ENCODE measurements around the gene PLCB1.

PLCB1 gene

DNA sequence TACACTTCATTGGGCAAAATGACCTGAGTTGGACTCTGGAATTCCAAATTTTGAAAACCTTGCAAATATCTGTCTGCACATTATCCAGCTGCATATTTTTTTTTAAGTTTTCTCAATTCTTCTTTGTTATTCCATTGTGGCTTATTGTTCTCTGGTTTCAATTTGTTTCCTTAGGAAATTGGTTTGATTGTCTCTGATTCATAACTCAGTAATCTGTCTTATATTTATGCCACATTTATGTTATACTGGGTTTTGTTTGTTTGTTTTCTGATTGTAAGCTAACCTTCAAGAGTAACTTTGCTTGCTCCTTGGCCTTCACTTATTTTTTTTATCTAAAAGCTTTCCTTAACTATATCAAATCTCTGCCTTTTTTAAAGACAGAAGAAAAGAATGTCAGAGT, 743.5 kb downstream of the PLCB1 start:
- Histone ChIP-seq H3K4me3 (ENCODE audit: low read length) (no peak overlapping the region), H3K9me3 (ENCODE audit: low read length) (no peaks in the 10 kb centered on the region), H2AFZ (ENCODE audit: low read depth, low read length) (no peak overlapping the region), H3K36me3 (ENCODE audit: insufficient read depth, low read length) (no peaks in the 10 kb centered on the region), H3K4me1 (ENCODE audit: insufficient read depth, low read length) (peaks cover 36% of the 10 kb centered on the region), H3K27me3 (ENCODE audit: insufficient read depth, low read length) (no peaks in the 10 kb centered on the region)

DNA sequence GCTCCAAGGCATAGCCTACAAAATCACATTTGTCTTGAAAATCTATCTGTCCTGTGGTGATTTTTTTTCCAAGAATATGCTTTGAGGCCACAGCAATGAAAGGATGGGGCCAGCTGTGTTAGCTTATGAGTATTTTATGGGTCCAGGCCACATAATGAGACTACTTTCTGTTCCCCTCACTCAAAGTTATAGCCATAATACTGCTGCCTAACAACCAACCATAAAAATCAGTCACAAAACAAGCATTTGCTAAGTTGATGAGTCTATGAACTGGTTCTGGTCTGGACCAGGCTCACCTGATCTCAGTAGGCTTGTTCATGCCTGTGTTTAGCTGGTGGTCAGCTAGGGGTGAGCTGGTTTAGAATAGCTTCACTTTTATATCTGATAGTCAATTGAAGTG, 744.3 kb downstream of the PLCB1 start:
- Histone ChIP-seq H3K4me1 (ENCODE audit: insufficient read depth, low read length) (peaks cover 28% of the 10 kb centered on the region), H3K9me3 (ENCODE audit: low read length) (peaks cover 2% of the 10 kb centered on the region), H3K27me3 (ENCODE audit: insufficient read depth, low read length) (no peaks in the 10 kb centered on the region), H2AFZ (ENCODE audit: low read depth, low read length) (no peak overlapping the region), H3K36me3 (ENCODE audit: insufficient read depth, low read length) (no peaks in the 10 kb centered on the region), H3K4me3 (ENCODE audit: low read length) (no peak overlapping the region)

- no peak overlapping the region for H3K4me3 ChIP-seq (ENCODE audit: low read length)
- no peaks in the 10 kb centered on the region for H3K27me3 ChIP-seq (ENCODE audit: insufficient read depth, low read length)
- H3K4me1 ChIP-seq (ENCODE audit: insufficient read depth, low read length): peaks cover 19% of the 10 kb centered on the region
- no peak overlapping the region for H2AFZ ChIP-seq (ENCODE audit: low read depth, low read length)
- peaks cover 2% of the 10 kb centered on the region for H3K9me3 ChIP-seq (ENCODE audit: low read length)
- H3K36me3 ChIP-seq (ENCODE audit: insufficient read depth, low read length): peaks cover 2% of the 10 kb centered on the region
Measured at GRCh38 chr20:8877294-8877693, 745.2 kb downstream of the PLCB1 start.

DNA sequence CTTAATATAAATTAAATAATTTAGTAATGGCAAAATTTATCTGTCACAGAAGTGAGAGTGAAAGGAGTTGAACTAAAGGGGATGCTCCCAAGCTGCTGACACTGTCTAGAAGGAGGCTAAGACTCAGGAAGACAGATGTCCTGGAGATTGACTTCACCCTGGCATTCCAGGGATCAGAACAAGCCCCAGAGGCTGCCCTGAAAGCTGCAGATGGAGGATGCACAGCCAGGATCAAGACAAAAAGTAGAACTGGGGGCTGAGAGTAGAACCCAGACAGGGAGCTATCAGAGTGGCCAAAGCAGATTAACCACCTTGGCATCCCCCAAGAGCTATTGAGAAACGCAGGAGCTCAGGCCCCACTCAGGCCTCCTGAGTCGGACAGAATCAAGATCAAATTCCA, 747.6 kb downstream of the PLCB1 start:
- Histone ChIP-seq H2AFZ (ENCODE audit: low read depth, low read length) (no peak overlapping the region), H3K4me1 (ENCODE audit: insufficient read depth, low read length) (peaks cover 3% of the 10 kb centered on the region), H3K36me3 (ENCODE audit: insufficient read depth, low read length) (peaks cover 2% of the 10 kb centered on the region), H3K9me3 (ENCODE audit: low read length) (peaks cover 2% of the 10 kb centered on the region), H3K27me3 (ENCODE audit: insufficient read depth, low read length) (no peaks in the 10 kb centered on the region), H3K4me3 (ENCODE audit: low read length) (no peak overlapping the region)

- peaks cover 2% of the 10 kb centered on the region for H3K9me3 ChIP-seq (ENCODE audit: low read length)
- H3K27me3 ChIP-seq (ENCODE audit: insufficient read depth, low read length): no peaks in the 10 kb centered on the region
- H2AFZ ChIP-seq (ENCODE audit: low read depth, low read length): no peak overlapping the region
- H3K36me3 ChIP-seq (ENCODE audit: insufficient read depth, low read length): peaks cover 2% of the 10 kb centered on the region
- H3K4me3 ChIP-seq (ENCODE audit: low read length): no peak overlapping the region
- peaks cover 2% of the 10 kb centered on the region for H3K4me1 ChIP-seq (ENCODE audit: insufficient read depth, low read length)
Measured at GRCh38 chr20:8880085-8880853, 748.2 kb downstream of the PLCB1 start.

GRCh38 chr20:8891039-8891438, 759.0 kb downstream of the PLCB1 start:
- peaks cover 9% of the 10 kb centered on the region for H3K9me3 ChIP-seq (ENCODE audit: low read length)
- H2AFZ ChIP-seq (ENCODE audit: low read depth, low read length): no peak overlapping the region
- H3K4me1 ChIP-seq (ENCODE audit: insufficient read depth, low read length): no peaks in the 10 kb centered on the region
- no peak overlapping the region for H3K4me3 ChIP-seq (ENCODE audit: low read length)
- no peaks in the 10 kb centered on the region for H3K36me3 ChIP-seq (ENCODE audit: insufficient read depth, low read length)
- no peaks in the 10 kb centered on the region for H3K27me3 ChIP-seq (ENCODE audit: insufficient read depth, low read length)

DNA sequence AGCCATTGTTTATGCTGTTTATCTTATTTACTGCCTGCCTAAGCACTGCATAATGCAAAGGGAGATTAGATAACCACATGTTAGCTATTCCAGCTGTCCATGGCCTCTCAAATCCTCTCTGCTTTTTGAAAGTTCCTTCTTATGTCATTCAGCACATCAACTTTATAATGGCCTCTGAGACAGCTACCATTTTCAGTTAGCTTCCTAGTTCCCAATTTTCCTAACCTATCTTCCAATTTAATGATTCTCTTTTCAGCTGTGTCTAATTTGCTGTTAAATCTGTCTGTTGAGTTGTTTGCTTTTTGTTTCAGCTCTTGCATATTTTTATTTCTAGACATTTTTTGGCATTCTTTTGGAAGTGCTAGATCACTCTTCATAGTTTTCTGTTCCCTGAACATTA, 763.4 kb downstream of the PLCB1 start:
- Histone ChIP-seq H2AFZ (ENCODE audit: low read depth, low read length) (no peak overlapping the region), H3K36me3 (ENCODE audit: insufficient read depth, low read length) (no peaks in the 10 kb centered on the region), H3K27me3 (ENCODE audit: insufficient read depth, low read length) (no peaks in the 10 kb centered on the region), H3K4me1 (ENCODE audit: insufficient read depth, low read length) (no peaks in the 10 kb centered on the region), H3K9me3 (ENCODE audit: low read length) (peaks cover 9% of the 10 kb centered on the region), H3K4me3 (ENCODE audit: low read length) (no peak overlapping the region)

DNA sequence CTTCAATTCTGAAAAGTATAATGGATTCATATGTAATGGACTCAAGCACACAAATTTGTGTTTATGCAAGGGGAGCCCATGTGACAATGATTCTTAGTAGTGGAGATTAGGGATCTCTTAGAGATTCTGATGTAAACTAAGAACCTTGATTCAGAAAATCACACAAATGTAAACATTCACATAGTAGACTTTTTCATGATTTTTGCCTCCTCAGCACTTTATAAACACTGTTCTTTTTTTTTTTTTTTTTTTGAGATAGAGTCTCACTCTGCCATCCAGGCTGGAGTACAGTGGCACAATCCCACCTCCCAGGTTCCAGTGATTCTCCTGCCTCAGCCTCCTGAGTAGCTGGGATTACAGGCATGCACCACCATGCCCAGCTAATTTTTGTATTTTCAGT, 766.8 kb downstream of the PLCB1 start:
- H3K36me3 ChIP-seq (ENCODE audit: insufficient read depth, low read length): no peaks in the 10 kb centered on the region
- no peaks in the 10 kb centered on the region for H3K27me3 ChIP-seq (ENCODE audit: insufficient read depth, low read length)

GRCh38 chr20:8901237-8902025, 769.4 kb downstream of the PLCB1 start:
- Histone ChIP-seq H3K36me3 (ENCODE audit: insufficient read depth, low read length) (no peaks in the 10 kb centered on the region), H3K4me3 (ENCODE audit: low read length) (no peak overlapping the region), H2AFZ (ENCODE audit: low read depth, low read length) (no peak overlapping the region), H3K27me3 (ENCODE audit: insufficient read depth, low read length) (no peaks in the 10 kb centered on the region), H3K9me3 (ENCODE audit: low read length) (no peaks in the 10 kb centered on the region), H3K4me1 (ENCODE audit: insufficient read depth, low read length) (no peaks in the 10 kb centered on the region)

More for the DNA sequence above, 766.8 kb downstream of the PLCB1 start:
- H3K4me3 ChIP-seq (ENCODE audit: low read length): no peak overlapping the region
- H3K4me1 ChIP-seq (ENCODE audit: insufficient read depth, low read length): no peaks in the 10 kb centered on the region
- no peak overlapping the region for H2AFZ ChIP-seq (ENCODE audit: low read depth, low read length)
- H3K9me3 ChIP-seq (ENCODE audit: low read length): peaks cover 9% of the 10 kb centered on the region

GRCh38 chr20:8903655-8904605, 771.9 kb downstream of the PLCB1 start:
- H3K36me3 ChIP-seq (ENCODE audit: insufficient read depth, low read length): no peaks in the 10 kb centered on the region
- no peaks in the 10 kb centered on the region for H3K4me1 ChIP-seq (ENCODE audit: insufficient read depth, low read length)
- no peak overlapping the region for H3K4me3 ChIP-seq (ENCODE audit: low read length)
- H3K27me3 ChIP-seq (ENCODE audit: insufficient read depth, low read length): no peaks in the 10 kb centered on the region
- H2AFZ ChIP-seq (ENCODE audit: low read depth, low read length): no peak overlapping the region
- no peaks in the 10 kb centered on the region for H3K9me3 ChIP-seq (ENCODE audit: low read length)

DNA sequence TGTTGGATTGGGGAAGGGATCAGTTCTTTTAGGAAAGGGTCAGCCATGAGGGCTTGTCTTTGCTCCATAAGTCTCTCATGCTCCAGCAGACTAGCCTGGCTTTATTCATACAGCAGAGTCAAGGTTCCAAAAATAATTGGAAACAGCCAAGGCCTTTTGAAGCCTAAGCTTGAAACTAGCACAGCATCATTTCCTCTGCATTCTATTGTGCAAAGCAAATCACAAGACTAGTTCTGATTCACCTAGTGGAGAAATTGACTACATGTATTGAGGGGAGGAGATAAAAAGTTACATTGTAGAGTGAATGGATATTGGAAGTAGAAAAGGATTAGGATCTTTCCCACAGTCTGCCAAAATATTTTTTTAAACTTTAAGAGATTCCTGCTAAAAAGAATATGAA, 777.5 kb downstream of the PLCB1 start:
- H2AFZ ChIP-seq (ENCODE audit: low read depth, low read length): no peak overlapping the region
- H3K4me1 ChIP-seq (ENCODE audit: insufficient read depth, low read length): peaks cover 18% of the 10 kb centered on the region
- peaks cover under 1% of the 10 kb centered on the region for H3K9me3 ChIP-seq (ENCODE audit: low read length)
- no peaks in the 10 kb centered on the region for H3K27me3 ChIP-seq (ENCODE audit: insufficient read depth, low read length)
- H3K36me3 ChIP-seq (ENCODE audit: insufficient read depth, low read length): no peaks in the 10 kb centered on the region
- H3K4me3 ChIP-seq (ENCODE audit: low read length): no peak overlapping the region

GRCh38 chr20:8912096-8912495, 780.0 kb downstream of the PLCB1 start:
- H3K4me1 ChIP-seq (ENCODE audit: insufficient read depth, low read length): peaks cover 18% of the 10 kb centered on the region
- H3K27me3 ChIP-seq (ENCODE audit: insufficient read depth, low read length): no peaks in the 10 kb centered on the region
- no peaks in the 10 kb centered on the region for H3K36me3 ChIP-seq (ENCODE audit: insufficient read depth, low read length)
- no peak overlapping the region for H3K4me3 ChIP-seq (ENCODE audit: low read length)
- peaks cover 7% of the 10 kb centered on the region for H3K9me3 ChIP-seq (ENCODE audit: low read length)
- no peak overlapping the region for H2AFZ ChIP-seq (ENCODE audit: low read depth, low read length)

- Histone ChIP-seq H3K36me3 (ENCODE audit: insufficient read depth, low read length) (no peaks in the 10 kb centered on the region), H3K9me3 (ENCODE audit: low read length) (peaks cover 7% of the 10 kb centered on the region), H3K4me3 (ENCODE audit: low read length) (no peak overlapping the region), H2AFZ (ENCODE audit: low read depth, low read length) (no peak overlapping the region), H3K4me1 (ENCODE audit: insufficient read depth, low read length) (peaks cover 18% of the 10 kb centered on the region), H3K27me3 (ENCODE audit: insufficient read depth, low read length) (no peaks in the 10 kb centered on the region)
Measured at GRCh38 chr20:8912731-8913130, 780.7 kb downstream of the PLCB1 start.

All from neuron (in vitro differentiated cells).